Endodermal cell (in vitro differentiated cells): ENCODE data around the gene ZNF319. TPM values are rescaled to one million over a fixed set of nuclear protein-coding genes. Genes with fewer than 3 reads are reported as not detected.
A peak's percentile ranks its signal among the peaks of the same experiment; 100 is the strongest.

Experiments used
- DNase-seq: peaks from one replicate; pipeline ENCODE4 v3.0.0-alpha.2; 2017
- H3K27ac ChIP-seq: 2 replicates; pipeline ENCODE4 v1.5.1; 2013; ENCODE audit warnings: mild to moderate bottlenecking, low read depth, low read length, moderate library complexity
- H3K27me3 ChIP-seq: 2 replicates; pipeline ENCODE4 v1.6.1; 2013; ENCODE audit warnings: mild to moderate bottlenecking, low read length, moderate library complexity; ENCODE audit not compliant: insufficient read depth, control insufficient read depth, poor library complexity, severe bottlenecking
- H3K36me3 ChIP-seq: 2 replicates; pipeline ENCODE4 v1.7.0; 2013; ENCODE audit warnings: mild to moderate bottlenecking, low read length, moderate library complexity; ENCODE audit not compliant: control insufficient read depth, insufficient read depth
- H3K4me1 ChIP-seq: one replicate; pipeline ENCODE4 v1.7.0; 2013; ENCODE audit warnings: low read length; ENCODE audit not compliant: control insufficient read depth, insufficient read depth
- H3K4me3 ChIP-seq: 2 replicates; pipeline ENCODE4 v1.5.1; 2013; ENCODE audit warnings: mild to moderate bottlenecking, low read length, moderate library complexity
- H3K9ac ChIP-seq: 2 replicates; pipeline ENCODE4 v1.6.1; 2013; ENCODE audit warnings: mild to moderate bottlenecking, low read length, moderate library complexity; ENCODE audit not compliant: poor library complexity, severe bottlenecking; ENCODE audit errors: extremely low read depth
- H3K9me3 ChIP-seq: 2 replicates; pipeline ENCODE4 v1.6.1; 2013; ENCODE audit warnings: mild to moderate bottlenecking, low read length, moderate library complexity; ENCODE audit not compliant: control insufficient read depth
- H3K27ac Mint-ChIP-seq: 2 replicates; pipeline ENCODE4 v1.8.0; 2020; ENCODE audit warnings: mixed read lengths
- H3K27me3 Mint-ChIP-seq: 2 replicates; pipeline ENCODE4 v1.8.0; 2021; ENCODE audit warnings: mild to moderate bottlenecking, mixed read lengths; ENCODE audit not compliant: insufficient read depth
- H3K36me3 Mint-ChIP-seq: 2 replicates; pipeline ENCODE4 v1.8.0; 2020; ENCODE audit warnings: low read depth, mixed read lengths
- H3K4me1 Mint-ChIP-seq: 2 replicates; pipeline ENCODE4 v1.8.0; 2020; ENCODE audit warnings: mixed read lengths
- H3K4me3 Mint-ChIP-seq: 2 replicates; pipeline ENCODE4 v1.8.0; 2020; ENCODE audit warnings: mild to moderate bottlenecking, moderate library complexity, mixed read lengths
- H3K9me3 Mint-ChIP-seq: 2 replicates; pipeline ENCODE4 v1.8.0; 2020; ENCODE audit warnings: mild to moderate bottlenecking, mixed read lengths
- CTCF ChIP-seq: fragments of 200-600 bp; sonication (generic); conservative IDR thresholded peaks from 2 replicates; pipeline ENCODE4 v1.5.0; 2021; ENCODE audit warnings: antibody characterized with exemption, mild to moderate bottlenecking
- WGBS, 2 experiments: methylation state at CpG; one replicate each; pipeline versions ENCODE4 v1.1.5 to v1.1.7; 2013; ENCODE audit warnings: missing lambda C conversion rate in 2 of 2, mixed read lengths in 1 of 2; ENCODE audit not compliant: insufficient coverage in 1 of 2, insufficient read length in 1 of 2; 5-methylcytosine and 5-hydroxymethylcytosine counted together
- total RNA-seq, 2 donors: library from RNA; stranded (reverse); fragmentation: NEBNext Ultra II Directional in 1 of 2; extraction: Animal tissue kit (Norgen Biotek cat#: 25700) in 1 of 2; gene quantifications; 2 replicates in 1 of 2; 3 replicates in 1 of 2; pipeline ENCODE4 v1.2.1, GENCODE V29; 2021

ZNF319 gene
- total RNA-seq, 2 donors from 2014 or later, result 9.8 to 10.8 TPM

GRCh38 chr16:57964157-57964700, 36.2 kb downstream of the ZNF319 start:
- H3K4me3 Mint-ChIP-seq, result no peak overlapping the region
- peaks cover 4% of the 10 kb centered on the region for H3K4me1 Mint-ChIP-seq
- Histone ChIP-seq H3K36me3 (no peaks in the 10 kb centered on the region), H3K4me3 (no peak overlapping the region), H3K4me1 (no peaks in the 10 kb centered on the region), H3K27ac (no peak overlapping the region), H3K9ac (no peak overlapping the region), H3K9me3 (no peaks in the 10 kb centered on the region), H3K27me3 (no peaks in the 10 kb centered on the region)
- no peaks in the 10 kb centered on the region for H3K36me3 Mint-ChIP-seq
- no peak overlapping the region for H3K27ac Mint-ChIP-seq
- no peaks in the 10 kb centered on the region for H3K27me3 Mint-ChIP-seq
- WGBS, 2 experiments, result 80 to 86% methylated on average over 8 to 10 of the region's 10 CpGs
- H3K9me3 Mint-ChIP-seq, result no peaks in the 10 kb centered on the region
- no peak for TF ChIP-seq CTCF
- DNase-seq, result no peak

GRCh38 chr16:57962756-57963155, 37.7 kb downstream of the ZNF319 start:
- no peaks in the 10 kb centered on the region for H3K27me3 ChIP-seq
- no peaks in the 10 kb centered on the region for H3K36me3 Mint-ChIP-seq
- peaks cover 15% of the 10 kb centered on the region for H3K4me1 Mint-ChIP-seq
- peak; percentile 44 for DNase-seq
- H3K27me3 Mint-ChIP-seq, result no peaks in the 10 kb centered on the region
- H3K36me3 ChIP-seq, result no peaks in the 10 kb centered on the region
- no peaks in the 10 kb centered on the region for H3K9me3 ChIP-seq
- WGBS, 2 experiments, result 79 to 93% methylated on average over 3 to 9 of the region's 9 CpGs
- H3K4me1 ChIP-seq, result peaks cover 6% of the 10 kb centered on the region
- no peak overlapping the region for H3K9ac ChIP-seq
- no peak overlapping the region for H3K4me3 Mint-ChIP-seq
- no peak overlapping the region for H3K27ac Mint-ChIP-seq
- no peak overlapping the region for H3K27ac ChIP-seq
- TF ChIP-seq CTCF, result no peak
- H3K9me3 Mint-ChIP-seq, result no peaks in the 10 kb centered on the region
- H3K4me3 ChIP-seq, result no peak overlapping the region

GRCh38 chr16:57962046-57962445, 38.4 kb downstream of the ZNF319 start:
- peaks cover 19% of the 10 kb centered on the region for H3K4me1 Mint-ChIP-seq
- no peaks in the 10 kb centered on the region for H3K9me3 Mint-ChIP-seq
- Histone ChIP-seq H3K4me1 (peaks cover 6% of the 10 kb centered on the region), H3K9me3 (no peaks in the 10 kb centered on the region), H3K9ac (no peak overlapping the region), H3K36me3 (no peaks in the 10 kb centered on the region), H3K27me3 (no peaks in the 10 kb centered on the region), H3K27ac (no peak overlapping the region), H3K4me3 (no peak overlapping the region)
- DNase-seq, result no peak
- H3K36me3 Mint-ChIP-seq, result no peaks in the 10 kb centered on the region
- no peak overlapping the region for H3K4me3 Mint-ChIP-seq
- H3K27me3 Mint-ChIP-seq, result no peaks in the 10 kb centered on the region
- 86 to 90% methylated on average over 2 to 5 of the region's 5 CpGs for WGBS, 2 experiments
- TF ChIP-seq CTCF, result no peak
- no peak overlapping the region for H3K27ac Mint-ChIP-seq
